ENCODE measurements around the gene C10orf90. TPM values are rescaled to one million over a fixed set of nuclear protein-coding genes. Genes with fewer than 3 reads are reported as not detected.

Gene C10orf90
- total RNA-seq, 1 experiment from 2014 or later: 0.18 TPM

DNA sequence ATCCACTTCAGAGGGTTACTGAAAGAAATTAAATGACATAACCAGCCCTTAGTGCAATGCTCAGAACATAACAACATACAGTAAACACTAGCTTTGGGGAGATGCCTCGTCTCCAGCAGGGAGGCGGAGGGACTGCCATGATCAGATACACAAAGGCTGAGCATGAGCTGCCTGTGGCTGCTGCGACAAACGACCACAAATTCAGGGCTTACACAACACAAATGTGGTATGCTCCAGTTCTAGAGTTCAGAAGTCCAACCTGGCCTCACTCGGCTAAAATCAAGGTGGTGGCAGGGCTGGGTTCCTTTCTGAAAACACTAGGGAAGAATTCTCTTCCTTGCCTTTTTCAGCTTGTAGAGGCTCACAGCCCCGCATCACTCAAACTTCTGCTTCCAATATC is 154.0 kb downstream of the C10orf90 start:
- BruUV-seq (replicated peaks): no TSS peak
- no peak overlapping the region for H3K9ac ChIP-seq (ENCODE audit: low read length)
- TF ChIP-seq, protein P1, sequence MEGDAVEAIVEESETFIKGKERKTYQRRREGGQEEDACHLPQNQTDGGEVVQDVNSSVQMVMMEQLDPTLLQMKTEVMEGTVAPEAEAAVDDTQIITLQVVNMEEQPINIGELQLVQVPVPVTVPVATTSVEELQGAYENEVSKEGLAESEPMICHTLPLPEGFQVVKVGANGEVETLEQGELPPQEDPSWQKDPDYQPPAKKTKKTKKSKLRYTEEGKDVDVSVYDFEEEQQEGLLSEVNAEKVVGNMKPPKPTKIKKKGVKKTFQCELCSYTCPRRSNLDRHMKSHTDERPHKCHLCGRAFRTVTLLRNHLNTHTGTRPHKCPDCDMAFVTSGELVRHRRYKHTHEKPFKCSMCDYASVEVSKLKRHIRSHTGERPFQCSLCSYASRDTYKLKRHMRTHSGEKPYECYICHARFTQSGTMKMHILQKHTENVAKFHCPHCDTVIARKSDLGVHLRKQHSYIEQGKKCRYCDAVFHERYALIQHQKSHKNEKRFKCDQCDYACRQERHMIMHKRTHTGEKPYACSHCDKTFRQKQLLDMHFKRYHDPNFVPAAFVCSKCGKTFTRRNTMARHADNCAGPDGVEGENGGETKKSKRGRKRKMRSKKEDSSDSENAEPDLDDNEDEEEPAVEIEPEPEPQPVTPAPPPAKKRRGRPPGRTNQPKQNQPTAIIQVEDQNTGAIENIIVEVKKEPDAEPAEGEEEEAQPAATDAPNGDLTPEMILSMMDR (conservative IDR thresholded peaks at IDR 0.05; ENCODE audit: low read depth, low read length): no peak
- no peak for TF ChIP-seq EZH2 (IDR thresholded peaks at IDR 0.05; ENCODE audit: low read length, unreplicated experiment)
- TF ChIP-seq EZH2phosphoT487 (IDR thresholded peaks at IDR 0.05; ENCODE audit: borderline replicate concordance, low read length): no peak
- H3K27me3 ChIP-seq (ENCODE audit: low read length): no peaks in the 10 kb centered on the region
- H3K27ac ChIP-seq (ENCODE audit: low read length): no peak overlapping the region
- H3K4me1 ChIP-seq (ENCODE audit: insufficient read depth, low read length): peaks cover 9% of the 10 kb centered on the region
- no peaks in the 10 kb centered on the region for H4K20me1 ChIP-seq (ENCODE audit: low read length)
- H3K36me3 ChIP-seq (ENCODE audit: low read depth, low read length): no peaks in the 10 kb centered on the region
- ChIA-PET CTCF (no interaction called here), POLR2A (ENCODE audit: unreplicated experiment) (no interaction called here)
- H3K4me3 ChIP-seq (ENCODE audit: low read length): no peak overlapping the region
- DNase-seq: no peak
- no peak overlapping the region for H3K4me2 ChIP-seq (ENCODE audit: low read length)
- no peak overlapping the region for H2AFZ ChIP-seq (ENCODE audit: low read length)
- no peaks in the 10 kb centered on the region for H3K79me2 ChIP-seq (ENCODE audit: low read length)
- no peaks in the 10 kb centered on the region for H3K9me3 ChIP-seq (ENCODE audit: low read length)
- intact Hi-C loops (cut with micrococcal nuclease): no loop called here
- no peaks in the 10 kb centered on the region for H3F3A ChIP-seq (ENCODE audit: low read length, unreplicated experiment)
- H3K9me2 ChIP-seq (replicated peaks; ENCODE audit: low read length): no peaks in the 10 kb centered on the region
- no peak for ATAC-seq

DNA sequence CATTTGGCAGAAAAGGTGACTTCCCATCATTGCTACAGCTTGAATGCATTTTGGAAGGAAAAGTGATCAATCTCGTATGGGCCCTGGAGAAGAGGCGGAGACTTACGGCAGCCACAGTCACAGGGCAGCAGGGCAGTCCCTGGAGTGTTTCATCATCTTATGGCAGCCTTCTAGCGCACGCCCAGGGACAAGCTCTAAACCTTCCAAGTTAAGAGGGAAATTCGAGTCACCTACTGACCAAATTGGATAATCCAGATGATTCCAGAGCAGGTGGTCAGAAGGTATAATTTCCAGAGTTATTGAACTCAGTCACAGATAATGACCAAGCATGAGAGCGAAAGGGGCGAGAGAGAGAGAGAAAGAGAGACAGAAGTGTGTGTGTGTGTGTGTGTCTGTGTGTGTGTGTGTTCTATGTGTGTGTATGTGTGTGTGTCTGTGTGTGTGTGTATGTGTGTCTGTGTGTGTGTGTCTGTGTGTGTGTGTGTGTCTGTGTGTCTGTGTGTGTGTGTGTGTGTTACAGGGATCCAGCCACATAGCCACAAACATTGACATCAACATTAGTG is 158.5 kb downstream of the C10orf90 start:
- H3F3A ChIP-seq (ENCODE audit: low read length, unreplicated experiment): no peaks in the 10 kb centered on the region
- intact Hi-C loops (cut with micrococcal nuclease): no loop called here
- no peaks in the 10 kb centered on the region for H3K36me3 ChIP-seq (ENCODE audit: low read depth, low read length)
- H4K20me1 ChIP-seq (ENCODE audit: low read length): no peaks in the 10 kb centered on the region
- H2AFZ ChIP-seq (ENCODE audit: low read length): no peak overlapping the region
- no peak overlapping the region for H3K27ac ChIP-seq (ENCODE audit: low read length)
- BruUV-seq (replicated peaks): no TSS peak
- ATAC-seq (no peak), DNase-seq (no peak)
- H3K9ac ChIP-seq (ENCODE audit: low read length): no peak overlapping the region
- ChIA-PET CTCF (no interaction called here), POLR2A (ENCODE audit: unreplicated experiment) (no interaction called here)
- no peaks in the 10 kb centered on the region for H3K79me2 ChIP-seq (ENCODE audit: low read length)
- no peaks in the 10 kb centered on the region for H3K9me3 ChIP-seq (ENCODE audit: low read length)
- H3K9me2 ChIP-seq (replicated peaks; ENCODE audit: low read length): no peaks in the 10 kb centered on the region
- no peak overlapping the region for H3K4me2 ChIP-seq (ENCODE audit: low read length)
- H3K4me1 ChIP-seq (ENCODE audit: insufficient read depth, low read length): 0 out of 2 replicates have a peak, but pooled peaks cover 3% of the 10 kb centered on the region
- TF ChIP-seq, protein P1 (conservative IDR thresholded peaks at IDR 0.05; ENCODE audit: low read depth, low read length): no peak
- TF ChIP-seq EZH2 (IDR thresholded peaks at IDR 0.05; ENCODE audit: low read length, unreplicated experiment) (no peak), EZH2phosphoT487 (IDR thresholded peaks at IDR 0.05; ENCODE audit: borderline replicate concordance, low read length) (no peak)
- H3K27me3 ChIP-seq (ENCODE audit: low read length): no peaks in the 10 kb centered on the region
- no peak overlapping the region for H3K4me3 ChIP-seq (ENCODE audit: low read length)

DNA sequence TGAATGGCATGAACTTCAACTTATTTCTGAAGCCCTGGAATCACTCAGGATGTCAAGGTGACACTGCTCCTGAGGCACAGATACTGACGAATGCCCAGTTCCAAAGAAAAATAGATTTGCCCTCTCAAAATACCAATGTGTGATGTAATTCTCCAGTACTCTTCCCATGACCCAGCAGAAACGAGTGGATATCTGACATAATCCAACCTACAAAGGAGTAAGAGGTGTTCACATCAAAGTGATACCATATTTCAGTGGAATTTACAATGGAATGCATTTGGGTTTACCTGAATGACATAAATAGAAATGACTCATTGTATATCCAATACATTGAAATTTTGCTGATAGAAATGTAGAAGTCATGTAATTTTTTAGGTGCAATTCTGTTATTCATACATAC is 161.3 kb downstream of the C10orf90 start:
- TF ChIP-seq EZH2phosphoT487 (IDR thresholded peaks at IDR 0.05; ENCODE audit: borderline replicate concordance, low read length) (no peak), EZH2 (IDR thresholded peaks at IDR 0.05; ENCODE audit: low read length, unreplicated experiment) (no peak)
- TF ChIP-seq, protein P1 (conservative IDR thresholded peaks at IDR 0.05; ENCODE audit: low read depth, low read length): no peak
- no peaks in the 10 kb centered on the region for H3K27me3 ChIP-seq (ENCODE audit: low read length)
- no TSS peak for BruUV-seq (replicated peaks)

More for the DNA sequence above, 161.3 kb downstream of the C10orf90 start:
- no peaks in the 10 kb centered on the region for H3K9me2 ChIP-seq (replicated peaks; ENCODE audit: low read length)
- no peaks in the 10 kb centered on the region for H4K20me1 ChIP-seq (ENCODE audit: low read length)
- ATAC-seq: no peak
- no peaks in the 10 kb centered on the region for H3K9me3 ChIP-seq (ENCODE audit: low read length)
- H3K4me2 ChIP-seq (ENCODE audit: low read length): no peak overlapping the region
- no peak overlapping the region for H3K27ac ChIP-seq (ENCODE audit: low read length)
- no peaks in the 10 kb centered on the region for H3K79me2 ChIP-seq (ENCODE audit: low read length)
- intact Hi-C loops (cut with micrococcal nuclease): no loop called here
- ChIA-PET CTCF (no interaction called here), POLR2A (ENCODE audit: unreplicated experiment) (no interaction called here)
- H3K4me3 ChIP-seq (ENCODE audit: low read length): no peak overlapping the region
- no peak overlapping the region for H3K9ac ChIP-seq (ENCODE audit: low read length)
- H2AFZ ChIP-seq (ENCODE audit: low read length): no peak overlapping the region
- no peaks in the 10 kb centered on the region for H3F3A ChIP-seq (ENCODE audit: low read length, unreplicated experiment)
- H3K4me1 ChIP-seq (ENCODE audit: insufficient read depth, low read length): peaks cover 11% of the 10 kb centered on the region; the same call in 1 of the 2 replicates
- DNase-seq: peak; percentile 55
- no peaks in the 10 kb centered on the region for H3K36me3 ChIP-seq (ENCODE audit: low read depth, low read length)
